K562 (cell line): ENCODE measurements around the gene ZNF169. TPM values are rescaled to one million over a fixed set of nuclear protein-coding genes. Genes with fewer than 3 reads are reported as not detected.
A peak's percentile ranks its signal among the peaks of the same experiment; 100 is the strongest.

Experiments used
- CEBPB ChIP-seq: fragments of 450-650 bp; IDR thresholded peaks from 2 replicates; pipeline ENCODE4 v1.6.1; 2016; ENCODE audit warnings: missing genetic modification characterization, missing compliant biosample characterization
- MTA3 ChIP-seq: fragments of 450-650 bp; formaldehyde crosslinking; IDR thresholded peaks from 2 replicates; pipeline ENCODE4 v1.6.1; 2017; ENCODE audit warnings: mild to moderate bottlenecking, borderline replicate concordance
- NEUROD1 ChIP-seq: fragments of 150-350 bp; IDR thresholded peaks from 2 replicates; pipeline ENCODE4 v1.6.1; 2014; ENCODE audit warnings: borderline replicate concordance, low read length, low read depth; ENCODE audit not compliant: partially characterized antibody
- NFATC3 ChIP-seq: fragments of 450-650 bp; IDR thresholded peaks from 2 replicates; pipeline ENCODE4 v1.6.1; 2017; ENCODE audit warnings: mild to moderate bottlenecking
- PHB2 ChIP-seq: fragments of 450-650 bp; IDR thresholded peaks from 2 replicates; pipeline ENCODE4 v1.6.1; 2017; ENCODE audit warnings: low read depth
- POLR3G ChIP-seq: IDR thresholded peaks from 2 replicates; pipeline ENCODE4 v1.6.1; 2011; ENCODE audit not compliant: insufficient read length, insufficient replicate concordance; ENCODE audit errors: extremely low read depth
- PTTG1 ChIP-seq: fragments of 450-650 bp; IDR thresholded peaks from 2 replicates; pipeline ENCODE4 v1.6.1; 2016; ENCODE audit warnings: low read depth, mild to moderate bottlenecking, missing genetic modification characterization, missing compliant biosample characterization
- RFX5 ChIP-seq: IDR thresholded peaks from 2 replicates; pipeline ENCODE4 v1.6.1; 2011; ENCODE audit warnings: low read depth, mild to moderate bottlenecking, improper control_type of control experiment, low read length
- TCFL5 ChIP-seq: fragments of 250-450 bp; sonication (Bioruptor Pico); conservative IDR thresholded peaks from 2 replicates; pipeline ENCODE4 v1.6.1; 2021; ENCODE audit warnings: mild to moderate bottlenecking, moderate library complexity, matching md5 sums
- ZNF589 ChIP-seq: fragments of 200-800 bp; sonication (Bioruptor generic); IDR thresholded peaks from 2 replicates; pipeline ENCODE4 v1.6.1; 2016; ENCODE audit warnings: low read depth, missing genetic modification characterization, missing compliant biosample characterization
- ZNF764 ChIP-seq: fragments of 250-450 bp; sonication (Bioruptor Pico); IDR thresholded peaks from 2 replicates; pipeline ENCODE4 v1.4.0; 2020; ENCODE audit warnings: low read depth, mild to moderate bottlenecking, moderate library complexity
- polyA plus RNA-seq, 8 experiments: library from polyadenylated mRNA; depleted of rRNA in 4 of 8; stranded (reverse) in 5 of 8; unstranded in 3 of 8; fragments of >200 nt; fragmentation: Nextera tagmentation in 2 of 8; fragmentation: Illumina TruSeq in 1 of 8; extraction: Ambion mirVana in 2 of 8; extraction: Trizol in 1 of 8; gene quantifications; 2 replicates each; pipeline versions ENCODE4 v1.2.1 to v1.2.3, GENCODE V29; 2011 to 2014; ENCODE audit warnings: inconsistent platforms in 1 of 8, missing spikeins in 1 of 8
- total RNA-seq, 7 experiments: library from RNA; depleted of rRNA in 6 of 7; stranded (reverse); fragments of >200 nt in 6 of 7; fragmentation: Illumina TruSeq in 2 of 7; extraction: Trizol in 2 of 7; gene quantifications; 2 replicates each; pipeline versions ENCODE4 v1.2.1 to v1.2.3, GENCODE V29; 2011 to 2021; ENCODE audit warnings: low replicate concordance in 1 of 7
- TF ChIP-seq, protein P1 (sequence below): fragments of 250-450 bp; sonication (Bioruptor Pico); IDR thresholded peaks from 2 replicates; pipeline ENCODE4 v1.4.0; 2020
- TF ChIP-seq, protein P2 (sequence below): sonication (generic); formaldehyde crosslinking; IDR thresholded peaks from 2 replicates; pipeline ENCODE4 v1.4.0; 2020; ENCODE audit warnings: mild to moderate bottlenecking, missing genetic modification reagents
- TF ChIP-seq, protein P3 (sequence below): sonication (generic); formaldehyde crosslinking; IDR thresholded peaks from 2 replicates; pipeline ENCODE4 v1.8.0; 2022; ENCODE audit warnings: mild to moderate bottlenecking, missing genetic modification reagents
- TF ChIP-seq, protein P4 (sequence below): fragments of 250-450 bp; sonication (Bioruptor Pico); IDR thresholded peaks from 2 replicates; pipeline ENCODE4 v1.8.0; 2021; ENCODE audit warnings: moderate library complexity, mild to moderate bottlenecking, inconsistent platforms
- TF ChIP-seq, protein P5 (sequence below): fragments of 250-450 bp; sonication (Bioruptor Pico); IDR thresholded peaks from 2 replicates; pipeline ENCODE4 v1.8.0; 2022; ENCODE audit warnings: inconsistent platforms, mild to moderate bottlenecking, moderate library complexity, borderline replicate concordance
- TF ChIP-seq, protein P6 (sequence below): sonication (generic); formaldehyde crosslinking; IDR thresholded peaks from 2 replicates; pipeline ENCODE4 v1.8.0; 2023; ENCODE audit warnings: mild to moderate bottlenecking, missing genetic modification reagents

Gene ZNF169
- total and polyA plus RNA-seq, 9 of the 15 experiments (the other 6 are each of a cell fraction or from before 2014, with no cell fraction given): 2.0 to 16.2 (median 5.6) TPM

DNA sequence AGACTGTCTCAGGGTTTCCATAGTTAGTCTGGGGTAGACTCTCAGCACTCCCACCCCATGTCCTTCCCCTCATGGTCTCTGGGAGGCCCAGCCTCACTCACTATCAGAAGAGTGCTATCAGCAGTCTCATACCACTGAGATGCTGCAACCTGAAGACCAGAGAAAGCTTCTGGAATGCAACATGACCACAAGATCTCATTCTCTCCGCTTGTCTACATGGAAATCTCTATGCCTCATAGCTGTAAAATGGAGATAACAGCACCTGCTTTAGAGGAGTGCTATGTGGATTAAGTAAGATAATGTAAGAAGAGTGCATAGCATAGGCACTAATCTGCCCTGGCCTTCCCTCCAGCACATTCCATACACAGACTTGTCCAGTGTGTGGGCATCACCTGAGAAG lies 47.0 kb upstream of the ZNF169 start (continued):
- TF ChIP-seq, protein P1, sequence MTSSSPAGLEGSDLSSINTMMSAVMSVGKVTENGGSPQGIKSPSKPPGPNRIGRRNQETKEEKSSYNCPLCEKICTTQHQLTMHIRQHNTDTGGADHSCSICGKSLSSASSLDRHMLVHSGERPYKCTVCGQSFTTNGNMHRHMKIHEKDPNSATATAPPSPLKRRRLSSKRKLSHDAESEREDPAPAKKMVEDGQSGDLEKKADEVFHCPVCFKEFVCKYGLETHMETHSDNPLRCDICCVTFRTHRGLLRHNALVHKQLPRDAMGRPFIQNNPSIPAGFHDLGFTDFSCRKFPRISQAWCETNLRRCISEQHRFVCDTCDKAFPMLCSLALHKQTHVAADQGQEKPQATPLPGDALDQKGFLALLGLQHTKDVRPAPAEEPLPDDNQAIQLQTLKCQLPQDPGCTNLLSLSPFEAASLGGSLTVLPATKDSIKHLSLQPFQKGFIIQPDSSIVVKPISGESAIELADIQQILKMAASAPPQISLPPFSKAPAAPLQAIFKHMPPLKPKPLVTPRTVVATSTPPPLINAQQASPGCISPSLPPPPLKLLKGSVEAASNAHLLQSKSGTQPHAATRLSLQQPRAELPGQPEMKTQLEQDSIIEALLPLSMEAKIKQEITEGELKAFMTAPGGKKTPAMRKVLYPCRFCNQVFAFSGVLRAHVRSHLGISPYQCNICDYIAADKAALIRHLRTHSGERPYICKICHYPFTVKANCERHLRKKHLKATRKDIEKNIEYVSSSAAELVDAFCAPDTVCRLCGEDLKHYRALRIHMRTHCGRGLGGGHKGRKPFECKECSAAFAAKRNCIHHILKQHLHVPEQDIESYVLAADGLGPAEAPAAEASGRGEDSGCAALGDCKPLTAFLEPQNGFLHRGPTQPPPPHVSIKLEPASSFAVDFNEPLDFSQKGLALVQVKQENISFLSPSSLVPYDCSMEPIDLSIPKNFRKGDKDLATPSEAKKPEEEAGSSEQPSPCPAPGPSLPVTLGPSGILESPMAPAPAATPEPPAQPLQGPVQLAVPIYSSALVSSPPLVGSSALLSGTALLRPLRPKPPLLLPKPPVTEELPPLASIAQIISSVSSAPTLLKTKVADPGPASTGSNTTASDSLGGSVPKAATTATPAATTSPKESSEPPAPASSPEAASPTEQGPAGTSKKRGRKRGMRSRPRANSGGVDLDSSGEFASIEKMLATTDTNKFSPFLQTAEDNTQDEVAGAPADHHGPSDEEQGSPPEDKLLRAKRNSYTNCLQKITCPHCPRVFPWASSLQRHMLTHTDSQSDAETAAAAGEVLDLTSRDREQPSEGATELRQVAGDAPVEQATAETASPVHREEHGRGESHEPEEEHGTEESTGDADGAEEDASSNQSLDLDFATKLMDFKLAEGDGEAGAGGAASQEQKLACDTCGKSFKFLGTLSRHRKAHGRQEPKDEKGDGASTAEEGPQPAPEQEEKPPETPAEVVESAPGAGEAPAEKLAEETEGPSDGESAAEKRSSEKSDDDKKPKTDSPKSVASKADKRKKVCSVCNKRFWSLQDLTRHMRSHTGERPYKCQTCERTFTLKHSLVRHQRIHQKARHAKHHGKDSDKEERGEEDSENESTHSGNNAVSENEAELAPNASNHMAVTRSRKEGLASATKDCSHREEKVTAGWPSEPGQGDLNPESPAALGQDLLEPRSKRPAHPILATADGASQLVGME (CRISPR knock-in tag): no peak
- TF ChIP-seq PTTG1 (no peak), ZNF589 (CRISPR knock-in tag) (no peak), POLR3G (no peak), CEBPB (tag) (0 out of 2 replicates have a peak, but pooled peaks have one; percentile 19), PHB2 (no peak), NFATC3 (no peak), NEUROD1 (no peak), TCFL5 (CRISPR knock-in tag) (no peak), MTA3 (no peak), RFX5 (no peak), ZNF764 (no peak)
- TF ChIP-seq, protein P2, sequence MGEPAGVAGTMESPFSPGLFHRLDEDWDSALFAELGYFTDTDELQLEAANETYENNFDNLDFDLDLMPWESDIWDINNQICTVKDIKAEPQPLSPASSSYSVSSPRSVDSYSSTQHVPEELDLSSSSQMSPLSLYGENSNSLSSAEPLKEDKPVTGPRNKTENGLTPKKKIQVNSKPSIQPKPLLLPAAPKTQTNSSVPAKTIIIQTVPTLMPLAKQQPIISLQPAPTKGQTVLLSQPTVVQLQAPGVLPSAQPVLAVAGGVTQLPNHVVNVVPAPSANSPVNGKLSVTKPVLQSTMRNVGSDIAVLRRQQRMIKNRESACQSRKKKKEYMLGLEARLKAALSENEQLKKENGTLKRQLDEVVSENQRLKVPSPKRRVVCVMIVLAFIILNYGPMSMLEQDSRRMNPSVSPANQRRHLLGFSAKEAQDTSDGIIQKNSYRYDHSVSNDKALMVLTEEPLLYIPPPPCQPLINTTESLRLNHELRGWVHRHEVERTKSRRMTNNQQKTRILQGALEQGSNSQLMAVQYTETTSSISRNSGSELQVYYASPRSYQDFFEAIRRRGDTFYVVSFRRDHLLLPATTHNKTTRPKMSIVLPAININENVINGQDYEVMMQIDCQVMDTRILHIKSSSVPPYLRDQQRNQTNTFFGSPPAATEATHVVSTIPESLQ (CRISPR knock-in tag): no peak
- TF ChIP-seq, protein P3, sequence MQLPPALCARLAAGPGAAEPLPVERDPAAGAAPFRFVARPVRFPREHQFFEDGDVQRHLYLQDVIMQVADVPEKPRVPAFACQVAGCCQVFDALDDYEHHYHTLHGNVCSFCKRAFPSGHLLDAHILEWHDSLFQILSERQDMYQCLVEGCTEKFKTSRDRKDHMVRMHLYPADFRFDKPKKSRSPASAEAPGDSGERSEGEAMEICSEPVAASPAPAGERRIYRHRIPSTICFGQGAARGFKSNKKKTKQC (CRISPR knock-in tag): no peak
- TF ChIP-seq, protein P4, sequence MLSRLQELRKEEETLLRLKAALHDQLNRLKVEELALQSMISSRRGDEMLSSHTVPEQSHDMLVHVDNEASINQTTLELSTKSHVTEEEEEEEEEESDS (CRISPR knock-in tag): no peak
- TF ChIP-seq, protein P5, sequence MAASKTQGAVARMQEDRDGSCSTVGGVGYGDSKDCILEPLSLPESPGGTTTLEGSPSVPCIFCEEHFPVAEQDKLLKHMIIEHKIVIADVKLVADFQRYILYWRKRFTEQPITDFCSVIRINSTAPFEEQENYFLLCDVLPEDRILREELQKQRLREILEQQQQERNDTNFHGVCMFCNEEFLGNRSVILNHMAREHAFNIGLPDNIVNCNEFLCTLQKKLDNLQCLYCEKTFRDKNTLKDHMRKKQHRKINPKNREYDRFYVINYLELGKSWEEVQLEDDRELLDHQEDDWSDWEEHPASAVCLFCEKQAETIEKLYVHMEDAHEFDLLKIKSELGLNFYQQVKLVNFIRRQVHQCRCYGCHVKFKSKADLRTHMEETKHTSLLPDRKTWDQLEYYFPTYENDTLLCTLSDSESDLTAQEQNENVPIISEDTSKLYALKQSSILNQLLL: no peak
- TF ChIP-seq, protein P6, sequence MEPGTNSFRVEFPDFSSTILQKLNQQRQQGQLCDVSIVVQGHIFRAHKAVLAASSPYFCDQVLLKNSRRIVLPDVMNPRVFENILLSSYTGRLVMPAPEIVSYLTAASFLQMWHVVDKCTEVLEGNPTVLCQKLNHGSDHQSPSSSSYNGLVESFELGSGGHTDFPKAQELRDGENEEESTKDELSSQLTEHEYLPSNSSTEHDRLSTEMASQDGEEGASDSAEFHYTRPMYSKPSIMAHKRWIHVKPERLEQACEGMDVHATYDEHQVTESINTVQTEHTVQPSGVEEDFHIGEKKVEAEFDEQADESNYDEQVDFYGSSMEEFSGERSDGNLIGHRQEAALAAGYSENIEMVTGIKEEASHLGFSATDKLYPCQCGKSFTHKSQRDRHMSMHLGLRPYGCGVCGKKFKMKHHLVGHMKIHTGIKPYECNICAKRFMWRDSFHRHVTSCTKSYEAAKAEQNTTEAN (CRISPR knock-in tag): no peak
